ENCODE results near the gene CENPN. TPM values are rescaled to one million over a fixed set of nuclear protein-coding genes. Genes with fewer than 3 reads are reported as not detected.
A peak's percentile ranks its signal among the peaks of the same experiment; 100 is the strongest.

Gene CENPN
- total and polyA plus RNA-seq, 7 donors = 3.8 to 12.1 (median 5.3) TPM

DNA sequence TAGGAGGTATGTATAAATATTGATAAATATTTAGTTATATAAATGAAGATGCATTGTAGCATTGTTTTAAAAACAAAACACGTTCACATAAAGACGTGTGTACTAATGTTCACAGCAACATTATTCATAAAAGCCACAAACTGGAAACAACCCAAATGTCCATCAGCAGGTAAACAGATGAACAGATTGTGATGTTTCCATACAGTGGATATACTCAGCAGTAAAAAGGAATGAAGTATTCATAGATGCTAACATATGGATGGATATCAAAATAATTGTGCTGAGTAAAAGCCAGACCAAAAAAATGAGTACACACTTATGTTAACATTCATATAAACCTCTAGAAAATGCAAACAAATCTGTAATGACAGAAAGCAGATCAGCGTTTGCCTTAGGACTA, 6.0 kb downstream of the CENPN start:
- Histone ChIP-seq H3K27ac (no peak overlapping the region), H3K4me3 (no peak overlapping the region), H3K36me3 (peaks cover 0 to 16% (median 2%) of the 10 kb centered on the region in 4 donors), H3K27me3 (no peaks in the 10 kb centered on the region), H3K4me1 (peaks cover 0 to 6% (median 0%) of the 10 kb centered on the region in 4 donors), H3K9me3 (no peaks in the 10 kb centered on the region)
- DNase-seq = no peak
- intact Hi-C loops (cut with DNase I) = no loop called here
- 91 to 95% methylated on average over 3 of the region's 3 CpGs for WGBS, 2 donors
- TF ChIP-seq, protein P1, sequence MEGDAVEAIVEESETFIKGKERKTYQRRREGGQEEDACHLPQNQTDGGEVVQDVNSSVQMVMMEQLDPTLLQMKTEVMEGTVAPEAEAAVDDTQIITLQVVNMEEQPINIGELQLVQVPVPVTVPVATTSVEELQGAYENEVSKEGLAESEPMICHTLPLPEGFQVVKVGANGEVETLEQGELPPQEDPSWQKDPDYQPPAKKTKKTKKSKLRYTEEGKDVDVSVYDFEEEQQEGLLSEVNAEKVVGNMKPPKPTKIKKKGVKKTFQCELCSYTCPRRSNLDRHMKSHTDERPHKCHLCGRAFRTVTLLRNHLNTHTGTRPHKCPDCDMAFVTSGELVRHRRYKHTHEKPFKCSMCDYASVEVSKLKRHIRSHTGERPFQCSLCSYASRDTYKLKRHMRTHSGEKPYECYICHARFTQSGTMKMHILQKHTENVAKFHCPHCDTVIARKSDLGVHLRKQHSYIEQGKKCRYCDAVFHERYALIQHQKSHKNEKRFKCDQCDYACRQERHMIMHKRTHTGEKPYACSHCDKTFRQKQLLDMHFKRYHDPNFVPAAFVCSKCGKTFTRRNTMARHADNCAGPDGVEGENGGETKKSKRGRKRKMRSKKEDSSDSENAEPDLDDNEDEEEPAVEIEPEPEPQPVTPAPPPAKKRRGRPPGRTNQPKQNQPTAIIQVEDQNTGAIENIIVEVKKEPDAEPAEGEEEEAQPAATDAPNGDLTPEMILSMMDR (IDR thresholded peaks at IDR 0.05) = no peak
- TF ChIP-seq EP300 (IDR thresholded peaks at IDR 0.05) (no peak), POLR2AphosphoS5 (IDR thresholded peaks at IDR 0.05) (no peak), POLR2A (IDR thresholded peaks at IDR 0.05) (no peak)

DNA sequence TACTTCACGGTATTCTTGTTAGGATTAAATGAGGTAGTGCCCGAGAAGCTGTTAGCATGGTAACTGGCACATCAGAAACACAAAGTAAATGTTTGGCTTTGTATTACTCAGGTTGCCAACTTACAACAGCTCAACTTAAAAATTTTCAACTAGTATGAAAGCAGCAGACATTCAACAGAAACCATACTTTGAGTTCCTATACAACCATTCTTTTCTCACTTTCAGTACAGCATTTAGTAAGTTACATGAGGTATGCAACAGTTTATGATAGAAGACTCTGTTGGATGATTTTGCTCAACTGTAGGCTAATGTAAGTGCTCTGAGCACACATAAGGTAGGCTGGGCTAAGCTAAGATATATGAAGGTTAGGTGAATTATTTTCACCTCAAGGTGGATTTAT, 7.7 kb downstream of the CENPN start:
- WGBS, 2 donors = 95 to 96% methylated on average over 2 of the region's 2 CpGs
- no peaks in the 10 kb centered on the region for H3K4me1 ChIP-seq
- intact Hi-C loops (cut with DNase I) = no loop called here
- H3K4me3 ChIP-seq = no peak overlapping the region
- TF ChIP-seq, protein P1 (IDR thresholded peaks at IDR 0.05) = no peak
- TF ChIP-seq POLR2A (IDR thresholded peaks at IDR 0.05) (no peak), POLR2AphosphoS5 (IDR thresholded peaks at IDR 0.05) (no peak), EP300 (IDR thresholded peaks at IDR 0.05) (no peak)
- no peak for DNase-seq
- peak overlapping the region in 1 of 4 donors; percentile 34 for H3K27ac ChIP-seq
- no peaks in the 10 kb centered on the region for H3K27me3 ChIP-seq
- H3K9me3 ChIP-seq = no peaks in the 10 kb centered on the region
- peaks cover 0 to 24% (median 2%) of the 10 kb centered on the region in 4 donors for H3K36me3 ChIP-seq

DNA sequence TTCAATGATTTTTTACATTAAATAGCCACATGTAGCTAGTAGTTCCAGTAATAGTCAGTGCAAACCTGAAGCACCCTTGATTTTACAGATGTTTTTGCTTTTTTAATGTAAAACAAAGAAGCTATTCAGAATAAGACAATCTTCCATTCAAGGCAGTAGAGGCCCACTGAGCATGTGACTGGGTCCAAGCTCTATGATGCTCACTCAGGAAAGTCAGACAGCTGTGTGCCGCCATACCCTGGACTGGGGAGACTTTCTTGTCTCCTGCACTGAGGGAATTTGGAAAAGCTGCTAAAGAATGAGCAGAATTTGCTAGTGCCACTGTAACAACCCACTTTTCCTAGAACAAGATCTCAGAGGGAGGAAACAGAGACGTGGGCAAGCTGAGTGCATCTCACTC, 11.5 kb downstream of the CENPN start:
- Histone ChIP-seq H3K27me3 (no peaks in the 10 kb centered on the region), H3K36me3 (peaks cover 0 to 41% (median 2%) of the 10 kb centered on the region in 4 donors), H3K9me3 (no peaks in the 10 kb centered on the region), H3K4me3 (no peak overlapping the region), H3K27ac (no peak overlapping the region), H3K4me1 (no peaks in the 10 kb centered on the region)
- WGBS, 2 donors = 95 to 98% methylated on average over 2 of the region's 2 CpGs
- intact Hi-C loops (cut with DNase I) = no loop called here
- DNase-seq = no peak
- TF ChIP-seq POLR2AphosphoS5 (IDR thresholded peaks at IDR 0.05) (no peak), EP300 (IDR thresholded peaks at IDR 0.05) (no peak), POLR2A (IDR thresholded peaks at IDR 0.05) (no peak)
- TF ChIP-seq, protein P1 (IDR thresholded peaks at IDR 0.05) = no peak

DNA sequence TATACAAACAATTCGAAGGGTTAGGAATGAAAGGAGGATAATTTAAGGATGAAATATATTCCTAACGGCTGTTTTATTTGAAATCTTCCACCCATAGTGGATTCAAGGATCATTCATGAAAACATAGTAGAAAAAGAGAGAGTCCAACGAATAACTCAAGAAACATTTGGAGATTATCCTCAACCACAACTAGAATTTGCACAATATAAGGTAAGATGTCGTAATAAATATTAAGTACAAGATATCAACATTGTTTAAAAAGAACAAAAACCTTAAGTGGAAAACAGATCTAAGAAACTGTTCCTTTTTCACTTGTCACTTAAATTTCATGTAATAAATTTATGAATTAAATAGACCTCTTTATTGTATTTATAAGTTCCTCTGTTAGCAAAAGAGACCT, 19.4 kb downstream of the CENPN start:
- WGBS, 2 donors = 89 to 93% methylated on average over 4 of the region's 4 CpGs
- no peak overlapping the region for H3K4me3 ChIP-seq
- H3K27ac ChIP-seq = no peak overlapping the region
- DNase-seq = no peak
- intact Hi-C loops (cut with DNase I) = no loop called here
- no peaks in the 10 kb centered on the region for H3K27me3 ChIP-seq
- no peaks in the 10 kb centered on the region for H3K9me3 ChIP-seq
- TF ChIP-seq, protein P1 (IDR thresholded peaks at IDR 0.05) = no peak
- TF ChIP-seq POLR2A (IDR thresholded peaks at IDR 0.05) (no peak), POLR2AphosphoS5 (IDR thresholded peaks at IDR 0.05) (no peak), EP300 (IDR thresholded peaks at IDR 0.05) (no peak)
- peaks cover 0 to 9% (median 0%) of the 10 kb centered on the region in 4 donors for H3K36me3 ChIP-seq
- H3K4me1 ChIP-seq = no peaks in the 10 kb centered on the region
